Spinal cord (tissue), 10 donors: ENCODE measurements around the gene PGM2L1. TPM values are rescaled to one million over a fixed set of nuclear protein-coding genes. Genes with fewer than 3 reads are reported as not detected.
"Not testable (repeated sequence)": the region's sequence is repeated elsewhere in the genome, so short reads cannot be mapped to it uniquely, and the experiment has no call there.

Experiments used
- DNase-seq, 6 donors: peaks; one replicate each; pipeline versions ENCODE4 v3.0.0 to v3.0.0-alpha.2; 2013 to 2015; ENCODE audit warnings: low spot score in 6 of 6, low read depth in 4 of 6
- H3K27ac ChIP-seq: one replicate; pipeline ENCODE4 v1.5.1; 2013; ENCODE audit warnings: low read depth, low read length, control low read depth
- H3K27me3 ChIP-seq: one replicate; pipeline ENCODE4 v1.6.1; 2013; ENCODE audit warnings: low read length; ENCODE audit not compliant: control insufficient read depth, insufficient read depth
- H3K36me3 ChIP-seq: one replicate; pipeline ENCODE4 v1.6.1; 2013; ENCODE audit warnings: low read length; ENCODE audit not compliant: control insufficient read depth, insufficient read depth
- H3K4me1 ChIP-seq: one replicate; pipeline ENCODE4 v1.6.1; 2013; ENCODE audit warnings: low read length; ENCODE audit not compliant: control insufficient read depth, insufficient read depth
- H3K4me3 ChIP-seq: one replicate; pipeline ENCODE4 v1.5.1; 2013; ENCODE audit warnings: low read depth, low read length, control low read depth
- H3K9me3 ChIP-seq: one replicate; pipeline ENCODE4 v1.6.1; 2013; ENCODE audit warnings: low read length; ENCODE audit not compliant: control insufficient read depth, insufficient read depth
- WGBS: methylation state at CpG from one replicate; pipeline ENCODE4 v1.1.5; 2013; ENCODE audit warnings: missing lambda C conversion rate; ENCODE audit not compliant: insufficient coverage; 5-methylcytosine and 5-hydroxymethylcytosine counted together
- polyA plus RNA-seq, 2 donors: library from polyadenylated mRNA; unstranded; fragments of 120-200 nt; gene quantifications; one replicate each; pipeline ENCODE4 v1.2.1, GENCODE V29; 2013; ENCODE audit not compliant: insufficient read length in 2 of 2
- total RNA-seq, 2 donors: library from RNA; depleted of rRNA in 1 of 2; stranded (reverse); fragments of 120-200 nt in 1 of 2; fragments of >200 nt in 1 of 2; gene quantifications; one replicate each; pipeline versions ENCODE4 v1.2.3 to v1.2.4, GENCODE V29; 2013 to 2014
- donor health status: healthy.

Gene PGM2L1
- total and polyA plus RNA-seq, 4 donors = 20.2 to 116 (median 61.4) TPM

DNA sequence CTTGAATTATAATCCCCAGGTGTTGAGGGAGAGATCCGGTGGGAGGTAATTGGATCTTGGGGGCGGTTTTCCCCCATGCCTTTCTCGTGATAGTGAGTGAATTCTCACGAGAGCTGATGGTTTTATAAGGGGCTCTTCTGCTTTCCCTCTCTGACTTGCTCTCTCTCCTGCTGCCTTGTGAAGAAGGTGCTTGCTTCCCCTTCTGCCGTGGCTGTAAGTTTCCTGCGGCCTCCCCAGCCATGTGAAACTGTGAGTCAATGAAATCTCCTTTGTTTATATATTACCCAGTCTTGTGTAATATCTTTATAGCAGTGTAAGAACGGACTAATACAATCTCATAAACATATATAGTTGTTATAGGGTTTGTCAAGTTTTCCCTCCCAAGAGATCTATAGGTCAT, 36.3 kb upstream of the PGM2L1 start:
- no peaks in the 10 kb centered on the region for H3K4me1 ChIP-seq
- no CpG with 5 or more reads among the region's 7 CpGs for WGBS
- no peak for DNase-seq
- H3K36me3 ChIP-seq = no peaks in the 10 kb centered on the region
- H3K9me3 ChIP-seq = no peaks in the 10 kb centered on the region
- no peak overlapping the region for H3K4me3 ChIP-seq
- H3K27me3 ChIP-seq = no peaks in the 10 kb centered on the region
- H3K27ac ChIP-seq = no peak overlapping the region

DNA sequence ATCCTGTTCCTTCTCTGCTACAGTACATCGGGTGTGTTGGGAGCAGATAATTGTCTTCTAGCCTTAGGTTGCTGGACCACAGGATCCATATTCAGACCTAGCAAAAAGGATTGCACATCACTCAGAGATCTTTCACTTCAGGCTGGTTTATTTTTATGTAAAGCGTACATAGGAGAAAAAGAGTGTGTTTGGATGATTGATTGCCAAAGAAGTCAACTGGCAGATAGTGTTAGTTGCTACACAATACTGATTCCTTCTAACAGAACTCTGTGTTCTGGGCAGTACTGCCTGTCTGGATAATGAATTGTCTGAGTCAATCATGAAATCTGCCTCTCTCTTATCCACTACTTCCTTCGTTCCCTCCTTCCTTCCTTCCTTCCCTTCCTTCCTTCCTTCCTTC, 31.0 kb upstream of the PGM2L1 start:
- no peak for DNase-seq
- peaks cover 2% of the 10 kb centered on the region for H3K9me3 ChIP-seq
- no CpG with 5 or more reads among the region's 3 CpGs for WGBS
- no peaks in the 10 kb centered on the region for H3K4me1 ChIP-seq
- no peak overlapping the region for H3K4me3 ChIP-seq
- no peak overlapping the region for H3K27ac ChIP-seq
- H3K27me3 ChIP-seq = no peaks in the 10 kb centered on the region
- no peaks in the 10 kb centered on the region for H3K36me3 ChIP-seq

DNA sequence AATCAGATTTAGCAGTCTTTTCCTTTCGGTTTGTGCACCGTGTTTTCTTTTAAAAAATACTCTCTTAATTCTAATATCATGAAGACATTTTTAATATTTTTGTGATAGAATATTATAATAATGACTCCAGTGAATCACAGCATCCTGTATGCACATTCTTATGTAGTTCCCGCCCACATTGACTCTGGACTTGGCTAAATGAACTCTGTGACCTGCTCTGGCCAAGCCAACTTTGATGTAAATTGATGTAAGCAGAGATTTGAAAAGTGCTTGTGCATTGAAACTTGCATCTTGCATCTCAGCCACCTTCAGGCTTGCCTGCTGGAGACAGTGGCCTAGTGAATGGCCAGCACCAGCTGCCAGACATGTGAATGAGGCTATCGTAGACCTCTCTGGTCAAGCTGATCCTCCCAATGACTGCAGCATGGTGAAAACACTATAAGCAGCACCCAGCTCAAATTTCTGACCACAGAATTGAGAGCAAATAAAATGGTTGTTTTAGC, 29.2 kb upstream of the PGM2L1 start:
- no peak for DNase-seq
- no peaks in the 10 kb centered on the region for H3K4me1 ChIP-seq
- H3K9me3 ChIP-seq = peaks cover 2% of the 10 kb centered on the region
- H3K27me3 ChIP-seq = no peaks in the 10 kb centered on the region
- no peaks in the 10 kb centered on the region for H3K36me3 ChIP-seq
- 100% methylated on average over 1 of the region's 4 CpGs for WGBS
- H3K27ac ChIP-seq = no peak overlapping the region
- no peak overlapping the region for H3K4me3 ChIP-seq

DNA sequence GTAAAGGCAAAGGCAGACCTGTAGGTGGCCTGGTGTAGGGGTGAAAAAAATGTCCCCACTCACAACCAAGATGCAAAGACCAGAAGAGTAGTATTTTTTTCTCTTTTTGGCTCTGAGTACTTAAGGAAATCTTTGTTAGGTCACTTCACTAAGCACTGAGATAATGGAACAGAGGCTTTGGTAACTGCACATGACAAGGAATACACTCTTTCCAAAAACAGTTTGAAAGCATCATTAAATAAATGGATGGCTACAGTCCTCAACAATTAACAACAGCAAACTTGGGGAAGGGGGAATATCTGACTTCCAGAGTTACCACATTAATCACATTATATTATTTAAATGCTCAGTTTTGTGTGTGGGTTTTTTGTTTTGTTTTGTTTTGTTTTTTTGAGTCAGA, 26.9 kb upstream of the PGM2L1 start:
- Histone ChIP-seq H3K27ac (no peak overlapping the region), H3K4me1 (no peaks in the 10 kb centered on the region), H3K9me3 (peaks cover 2% of the 10 kb centered on the region), H3K27me3 (no peaks in the 10 kb centered on the region), H3K4me3 (no peak overlapping the region), H3K36me3 (no peaks in the 10 kb centered on the region)
- DNase-seq = no peak

DNA sequence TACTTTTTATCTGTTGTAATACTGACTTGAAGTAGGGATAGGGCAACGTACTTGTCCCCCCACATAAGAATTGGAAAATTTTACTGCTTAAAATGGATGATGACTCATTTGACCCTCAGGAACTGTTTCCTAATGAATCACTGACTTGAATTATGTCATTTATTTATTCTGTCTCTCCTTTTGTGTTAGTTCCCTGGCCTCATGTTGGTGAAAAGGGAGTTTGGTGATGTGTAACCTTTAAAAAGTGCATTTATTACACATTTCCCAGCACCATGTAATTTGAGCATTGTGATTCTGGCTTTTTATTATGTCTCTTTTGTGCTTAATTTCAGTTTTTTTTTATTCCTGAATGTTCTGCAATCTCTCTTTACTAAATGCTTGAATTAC, 20.3 kb upstream of the PGM2L1 start:
- H3K4me3 ChIP-seq = no peak overlapping the region
- H3K4me1 ChIP-seq = no peaks in the 10 kb centered on the region
- DNase-seq = peak in 1 of 6 donors; percentile 49
- no peaks in the 10 kb centered on the region for H3K27me3 ChIP-seq
- no CpG with 5 or more reads among the region's 1 CpG for WGBS
- no peak overlapping the region for H3K27ac ChIP-seq
- no peaks in the 10 kb centered on the region for H3K36me3 ChIP-seq
- no peaks in the 10 kb centered on the region for H3K9me3 ChIP-seq

GRCh38 chr11:74417860-74418508, 19.8 kb upstream of the PGM2L1 start:
- H3K4me3 ChIP-seq = no peak overlapping the region
- H3K27me3 ChIP-seq = no peaks in the 10 kb centered on the region
- no peak overlapping the region for H3K27ac ChIP-seq
- WGBS = 85% methylated on average over 2 of the region's 4 CpGs
- no peaks in the 10 kb centered on the region for H3K36me3 ChIP-seq
- no peaks in the 10 kb centered on the region for H3K9me3 ChIP-seq
- DNase-seq = no peak
- H3K4me1 ChIP-seq = no peaks in the 10 kb centered on the region

DNA sequence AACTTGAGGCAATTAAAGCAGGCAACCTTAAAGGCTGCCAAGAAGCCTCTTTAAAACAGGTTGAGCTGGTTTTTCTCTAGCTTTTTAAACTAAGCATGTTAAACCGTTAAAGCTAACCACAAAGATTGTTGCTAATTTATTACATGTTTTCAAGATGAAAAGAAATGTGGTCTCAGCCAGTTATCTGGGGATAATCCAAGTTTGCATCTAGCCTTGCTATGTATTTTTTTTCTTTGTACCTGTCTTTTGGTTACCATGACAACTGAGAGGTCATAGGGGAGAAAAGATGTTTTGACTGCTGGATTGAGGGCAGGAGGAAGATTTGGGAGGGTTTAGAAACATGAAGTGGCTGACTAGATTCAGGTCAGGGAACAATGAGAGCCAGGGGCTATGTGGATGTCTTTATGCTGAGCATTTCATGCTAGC, 19.2 kb upstream of the PGM2L1 start:
- H3K27ac ChIP-seq = no peak overlapping the region
- H3K9me3 ChIP-seq = no peaks in the 10 kb centered on the region
- no peaks in the 10 kb centered on the region for H3K4me1 ChIP-seq
- no peak overlapping the region for H3K4me3 ChIP-seq
- H3K36me3 ChIP-seq = no peaks in the 10 kb centered on the region
- peak in 2 of 6 donors; percentile 7 to 44 for DNase-seq
- no peaks in the 10 kb centered on the region for H3K27me3 ChIP-seq
- no CpG with 5 or more reads among the region's 1 CpG for WGBS

- not testable (repeated sequence) for H3K4me1 ChIP-seq, H3K27ac ChIP-seq, H3K9me3 ChIP-seq, H3K27me3 ChIP-seq, H3K36me3 ChIP-seq, DNase-seq, H3K4me3 ChIP-seq
- 100% methylated on average over 1 of the region's 1 CpG for WGBS
These were observed 18.7 kb upstream of the PGM2L1 start for GRCh38 chr11:74416974-74417373.

GRCh38 chr11:74412733-74413359, 14.6 kb upstream of the PGM2L1 start:
- 51% methylated on average over 4 of the region's 11 CpGs for WGBS
- H3K27me3 ChIP-seq = no peaks in the 10 kb centered on the region
- no peak overlapping the region for H3K27ac ChIP-seq
- no peaks in the 10 kb centered on the region for H3K4me1 ChIP-seq
- no peak for DNase-seq
- no peaks in the 10 kb centered on the region for H3K36me3 ChIP-seq
- no peak overlapping the region for H3K4me3 ChIP-seq
- no peaks in the 10 kb centered on the region for H3K9me3 ChIP-seq

DNA sequence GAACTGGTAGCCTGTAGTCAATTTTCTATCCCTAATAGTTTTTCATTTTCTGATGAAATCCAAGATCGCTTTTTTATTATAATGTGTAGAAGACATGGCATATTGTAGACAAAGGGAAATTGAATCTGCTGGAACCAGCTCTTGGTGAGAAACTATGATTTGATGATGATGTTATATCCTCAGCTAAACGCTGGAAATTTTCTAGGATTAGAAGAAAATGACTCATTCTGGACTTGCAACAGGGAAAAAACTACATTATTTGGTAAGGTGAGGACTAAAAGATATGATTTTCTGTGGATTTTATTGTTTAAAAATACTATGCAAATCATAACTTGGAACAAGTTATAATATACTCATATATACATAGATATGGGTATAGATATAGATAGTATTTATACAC, 14.1 kb upstream of the PGM2L1 start:
- 100% methylated on average over 2 of the region's 2 CpGs for WGBS
- no peaks in the 10 kb centered on the region for H3K36me3 ChIP-seq
- no peaks in the 10 kb centered on the region for H3K4me1 ChIP-seq
- H3K27ac ChIP-seq = no peak overlapping the region
- no peak overlapping the region for H3K4me3 ChIP-seq
- H3K27me3 ChIP-seq = no peaks in the 10 kb centered on the region
- no peaks in the 10 kb centered on the region for H3K9me3 ChIP-seq
- DNase-seq = no peak
